Transverse colon (tissue), 4 donors: ENCODE measurements around the gene ANXA6.

Experiments
- EP300 ChIP-seq: sonication (generic); formaldehyde crosslinking; IDR thresholded peaks from one replicate; pipeline ENCODE4 v1.6.1; 2017; ENCODE audit warnings: antibody characterized with exemption, low read depth
- POLR2A ChIP-seq: fragments of 450-650 bp; IDR thresholded peaks from one replicate; pipeline ENCODE4 v1.6.1; 2016; ENCODE audit warnings: antibody characterized with exemption, mild to moderate bottlenecking, moderate library complexity
- POLR2AphosphoS5 ChIP-seq, 3 donors: sonication (generic); formaldehyde crosslinking; IDR thresholded peaks; one replicate each; pipeline ENCODE4 v1.6.1; 2016; ENCODE audit warnings: antibody characterized with exemption in 3 of 3
- TF ChIP-seq, protein P1 (sequence below), 5 experiments: fragments of 200-600 bp in 3 of 5; fragments of 450-650 bp in 2 of 5; sonication (generic) in 3 of 5; IDR thresholded peaks; 1 replicate in 2 of 5; 2 replicates in 3 of 5; pipeline ENCODE4 v1.5.1; 2016 to 2017; ENCODE audit warnings: antibody characterized with exemption in 5 of 5, inconsistent platforms in 3 of 5, mild to moderate bottlenecking in 2 of 5, moderate library complexity in 1 of 5

DNA sequence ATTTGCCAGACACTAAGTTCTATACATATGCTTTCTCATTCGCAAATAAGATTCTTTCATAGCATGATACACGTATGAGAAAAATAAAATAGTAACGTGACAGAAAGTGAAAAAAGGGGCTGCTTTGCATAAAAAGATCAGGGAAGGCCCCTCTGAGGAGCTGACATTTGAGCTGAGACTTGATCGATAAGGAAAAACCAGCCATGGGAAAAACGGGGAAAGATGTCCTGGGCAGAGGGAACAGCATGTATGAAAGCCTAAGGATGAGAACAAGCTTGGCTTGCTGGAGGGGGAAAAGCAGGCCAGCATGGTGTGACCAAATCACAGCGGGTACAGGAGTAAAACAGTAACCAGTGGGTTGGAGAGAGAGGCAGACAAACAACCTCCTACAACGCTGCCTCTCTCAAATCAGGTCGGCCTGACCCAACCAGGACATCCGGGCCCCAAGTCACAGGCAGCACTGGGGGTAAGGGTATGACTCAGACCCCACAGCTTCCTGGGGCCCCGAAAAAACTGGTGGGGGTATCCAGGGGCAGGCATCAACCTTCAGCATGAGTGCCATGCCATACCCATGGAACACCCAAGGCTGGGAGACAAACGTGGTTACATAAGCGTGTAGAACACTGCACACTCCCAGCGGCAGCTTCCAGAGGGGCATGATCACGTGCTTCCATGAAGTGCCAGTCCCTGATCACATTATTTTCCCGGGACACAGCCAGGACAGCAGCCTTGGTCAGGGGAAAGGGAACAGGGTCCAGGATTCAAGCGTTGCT lies 78.9 kb downstream of the ANXA6 start:
- TF ChIP-seq, protein P1, sequence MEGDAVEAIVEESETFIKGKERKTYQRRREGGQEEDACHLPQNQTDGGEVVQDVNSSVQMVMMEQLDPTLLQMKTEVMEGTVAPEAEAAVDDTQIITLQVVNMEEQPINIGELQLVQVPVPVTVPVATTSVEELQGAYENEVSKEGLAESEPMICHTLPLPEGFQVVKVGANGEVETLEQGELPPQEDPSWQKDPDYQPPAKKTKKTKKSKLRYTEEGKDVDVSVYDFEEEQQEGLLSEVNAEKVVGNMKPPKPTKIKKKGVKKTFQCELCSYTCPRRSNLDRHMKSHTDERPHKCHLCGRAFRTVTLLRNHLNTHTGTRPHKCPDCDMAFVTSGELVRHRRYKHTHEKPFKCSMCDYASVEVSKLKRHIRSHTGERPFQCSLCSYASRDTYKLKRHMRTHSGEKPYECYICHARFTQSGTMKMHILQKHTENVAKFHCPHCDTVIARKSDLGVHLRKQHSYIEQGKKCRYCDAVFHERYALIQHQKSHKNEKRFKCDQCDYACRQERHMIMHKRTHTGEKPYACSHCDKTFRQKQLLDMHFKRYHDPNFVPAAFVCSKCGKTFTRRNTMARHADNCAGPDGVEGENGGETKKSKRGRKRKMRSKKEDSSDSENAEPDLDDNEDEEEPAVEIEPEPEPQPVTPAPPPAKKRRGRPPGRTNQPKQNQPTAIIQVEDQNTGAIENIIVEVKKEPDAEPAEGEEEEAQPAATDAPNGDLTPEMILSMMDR (IDR thresholded peaks at IDR 0.05), result no peak
- TF ChIP-seq POLR2A, result no peak
- no peak for TF ChIP-seq POLR2AphosphoS5 (IDR thresholded peaks at IDR 0.05)
- TF ChIP-seq EP300, result no peak
